CD4-positive, alpha-beta T cell (primary cell): ENCODE results near the gene MAN1C1. TPM values are rescaled to one million over a fixed set of nuclear protein-coding genes. Genes with fewer than 3 reads are reported as not detected.
A peak's percentile ranks its signal among the peaks of the same experiment; 100 is the strongest.

Source experiments
- ATAC-seq: fragments of 200-7000 bp; cut with Tn5 transposase; one replicate; pipeline ENCODE4 v1.10.0; 2022; ENCODE audit warnings: mild to moderate bottlenecking; ENCODE audit not compliant: poor library complexity
- CTCF ChIA-PET: fragments of 350-600 bp; sonication (Branson Sonifier 250); formaldehyde crosslinking; loops from one replicate; lab custom pipeline; 2021; ENCODE audit warnings: antibody characterized with exemption, inconsistent platforms; lab: Charles Lee
- POLR2A ChIA-PET: fragments of 350-600 bp; sonication (Branson Sonifier 250); formaldehyde crosslinking; loops from one replicate; lab custom pipeline; 2021; ENCODE audit warnings: antibody characterized with exemption, inconsistent platforms; lab: Charles Lee
- DNase-seq, 14 experiments: peaks; one replicate each; pipeline ENCODE4 v3.0.0-alpha.2; 2013 to 2020; ENCODE audit warnings: mixed read lengths in 2 of 14
- H3K27ac ChIP-seq, 2 donors: one replicate each; pipeline versions ENCODE4 v1.5.1 to v1.7.0; 2013; ENCODE audit warnings: low read length in 2 of 2, low read depth in 1 of 2, mild to moderate bottlenecking in 1 of 2
- H3K27me3 ChIP-seq, 2 experiments: 1 replicate in 1 of 2; 2 replicates in 1 of 2; pipeline versions ENCODE4 v1.6.1 to v1.7.0; 2013; ENCODE audit warnings: low read length in 2 of 2, control low read depth in 1 of 2, mild to moderate bottlenecking in 1 of 2, moderate library complexity in 1 of 2; ENCODE audit not compliant: insufficient read depth in 2 of 2, control insufficient read depth in 1 of 2
- H3K36me3 ChIP-seq: one replicate; pipeline ENCODE4 v1.6.1; 2013; ENCODE audit warnings: low read length, control low read depth; ENCODE audit not compliant: insufficient read depth
- H3K4me1 ChIP-seq: one replicate; pipeline ENCODE4 v1.6.1; 2013; ENCODE audit warnings: low read length, control low read depth; ENCODE audit not compliant: insufficient read depth
- H3K4me3 ChIP-seq: one replicate; pipeline ENCODE4 v1.5.1; 2013; ENCODE audit warnings: mild to moderate bottlenecking, low read length, moderate library complexity
- H3K9me3 ChIP-seq, 2 experiments: 1 replicate in 1 of 2; 2 replicates in 1 of 2; pipeline versions ENCODE4 v1.6.1 to v1.7.0; 2013; ENCODE audit warnings: low read length in 2 of 2, mild to moderate bottlenecking in 2 of 2, control low read depth in 1 of 2, moderate library complexity in 1 of 2; ENCODE audit not compliant: control insufficient read depth in 1 of 2, insufficient read depth in 1 of 2
- H3K27ac Mint-ChIP-seq: one replicate; pipeline ENCODE4 v1.8.0; 2020; ENCODE audit warnings: mixed read lengths
- H3K27me3 Mint-ChIP-seq: one replicate; pipeline ENCODE4 v1.8.0; 2021; ENCODE audit warnings: mixed read lengths
- H3K36me3 Mint-ChIP-seq: one replicate; pipeline ENCODE4 v1.8.0; 2021; ENCODE audit warnings: low read depth, mixed read lengths
- H3K4me1 Mint-ChIP-seq: one replicate; pipeline ENCODE4 v1.8.0; 2021; ENCODE audit warnings: low read depth, mixed read lengths
- H3K4me3 Mint-ChIP-seq: one replicate; pipeline ENCODE4 v1.8.0; 2020; ENCODE audit warnings: mild to moderate bottlenecking, mixed read lengths
- H3K9me3 Mint-ChIP-seq: one replicate; pipeline ENCODE4 v1.8.0; 2020; ENCODE audit warnings: mixed read lengths
- CTCF ChIP-seq: fragments of 200-600 bp; IDR thresholded peaks from one replicate; pipeline ENCODE4 v1.8.0; 2022; ENCODE audit warnings: antibody characterized with exemption, mild to moderate bottlenecking
- intact Hi-C, 2 experiments: fragments of 100-400 bp; cut with DNase I in 1 of 2; cut with micrococcal nuclease in 1 of 2; formaldehyde crosslinking; loops; one replicate each; pipeline versions ENCODE4 v1.15.1 to v1.9.0; 2023 to 2025; cut with DNase I, micrococcal nuclease
- total RNA-seq, 174 experiments: library from RNA in 2 of 174; stranded (reverse) in 2 of 174; gene quantifications; one replicate each; pipeline ENCODE4 v1.2.3 and lab custom pipeline; 2021 to 2026

MAN1C1 gene
- total RNA-seq, 2 experiments from 2014 or later: 44.4 to 46.9 TPM

GRCh38 chr1:25688390-25689119, 72.0 kb downstream of the MAN1C1 start:
- Histone ChIP-seq H3K36me3 (peaks cover 15% of the 10 kb centered on the region), H3K4me1 (peaks cover 29% of the 10 kb centered on the region), H3K9me3 (no peaks in the 10 kb centered on the region), H3K27ac (no peak overlapping the region), H3K4me3 (no peak overlapping the region), H3K27me3 (no peaks in the 10 kb centered on the region)
- DNase-seq: no peak
- Mint-ChIP-seq H3K4me1 (peaks cover 76% of the 10 kb centered on the region), H3K4me3 (no peak overlapping the region), H3K27me3 (no peaks in the 10 kb centered on the region), H3K27ac (peak overlapping the region; percentile 79), H3K36me3 (peaks cover 56% of the 10 kb centered on the region), H3K9me3 (no peaks in the 10 kb centered on the region)
- intact Hi-C loops: no loop called here
- ATAC-seq: no peak
- TF ChIP-seq CTCF: no peak
- ChIA-PET POLR2A (interaction anchor here (1.9 kb wide), 1 partner anchor 12 kb away, joined by 8 read pairs; no protein-coding TSS in a partner anchor), CTCF (no interaction called here)

- no peaks in the 10 kb centered on the region for H3K27me3 Mint-ChIP-seq
- no peak for TF ChIP-seq CTCF
- ATAC-seq: peak; percentile 64
- Histone ChIP-seq H3K27ac (no peak overlapping the region), H3K9me3 (no peaks in the 10 kb centered on the region), H3K27me3 (no peaks in the 10 kb centered on the region), H3K4me3 (no peak overlapping the region), H3K36me3 (peaks cover 19% of the 10 kb centered on the region), H3K4me1 (peaks cover 24% of the 10 kb centered on the region)
- ChIA-PET POLR2A (interaction anchor here (1.9 kb wide), 1 partner anchor 13 kb away, joined by 8 read pairs; no protein-coding TSS in a partner anchor), CTCF (no interaction called here)
- intact Hi-C loops: loop anchor here in 1 of 2 experiments (5.0 kb wide), 1 partner anchor 73 kb away; the partner anchor contains the start of gene MAN1C1
- peak overlapping the region; percentile 79 for H3K27ac Mint-ChIP-seq
- DNase-seq: peak in 5 of 14 experiments; percentile 12 to 37 (median 29)
- H3K9me3 Mint-ChIP-seq: no peaks in the 10 kb centered on the region
- H3K36me3 Mint-ChIP-seq: peaks cover 55% of the 10 kb centered on the region
- no peak overlapping the region for H3K4me3 Mint-ChIP-seq
- H3K4me1 Mint-ChIP-seq: peaks cover 73% of the 10 kb centered on the region
These were observed 73.2 kb downstream of the MAN1C1 start for GRCh38 chr1:25689686-25690381.

GRCh38 chr1:25690396-25690956, 73.9 kb downstream of the MAN1C1 start:
- Histone ChIP-seq H3K27me3 (no peaks in the 10 kb centered on the region), H3K27ac (no peak overlapping the region), H3K4me1 (peaks cover 30% of the 10 kb centered on the region), H3K36me3 (peaks cover 15% of the 10 kb centered on the region), H3K9me3 (no peaks in the 10 kb centered on the region), H3K4me3 (no peak overlapping the region)
- POLR2A ChIA-PET: interaction anchor here (1.9 kb wide), 1 partner anchor 14 kb away, joined by 8 read pairs; no protein-coding TSS in a partner anchor
- Mint-ChIP-seq H3K27me3 (no peaks in the 10 kb centered on the region), H3K4me1 (peaks cover 73% of the 10 kb centered on the region), H3K4me3 (no peak overlapping the region), H3K36me3 (peaks cover 48% of the 10 kb centered on the region), H3K9me3 (no peaks in the 10 kb centered on the region), H3K27ac (peak overlapping the region; percentile 36)
- TF ChIP-seq CTCF: no peak
- intact Hi-C loops: loop anchor here in 1 of 2 experiments (5.0 kb wide), 1 partner anchor 73 kb away; the partner anchor contains the start of gene MAN1C1
- CTCF ChIA-PET: no interaction called here
- ATAC-seq (no peak), DNase-seq (no peak)
